Activated B cell treated with CpG ODN at 0.5 μM for 24 hours (primary cell): Measurements from ENCODE around the gene LEP. TPM values are rescaled to one million over a fixed set of nuclear protein-coding genes. Genes with fewer than 3 reads are reported as not detected.

Experiments
- ATAC-seq: fragments of 200-7000 bp; cut with Tn5 transposase; one replicate; pipeline ENCODE4 v1.10.0; 2021; ENCODE audit warnings: low read depth, mild to moderate bottlenecking, moderate library complexity
- CTCF ChIA-PET: fragments of 350-600 bp; sonication (Branson Sonifier 250); formaldehyde crosslinking; loops from one replicate; lab custom pipeline; 2021; ENCODE audit warnings: antibody characterized with exemption; lab: Charles Lee
- POLR2A ChIA-PET: fragments of 350-600 bp; sonication (Branson Sonifier 250); formaldehyde crosslinking; loops from one replicate; lab custom pipeline; 2021; ENCODE audit warnings: antibody characterized with exemption; lab: Charles Lee
- DNase-seq: peaks from one replicate; pipeline ENCODE4 v3.0.0; 2022
- H3K27ac Mint-ChIP-seq: one replicate; pipeline ENCODE4 v1.8.0; 2020; ENCODE audit warnings: mixed read lengths
- H3K27me3 Mint-ChIP-seq: one replicate; pipeline ENCODE4 v1.8.0; 2021; ENCODE audit warnings: mixed read lengths
- H3K36me3 Mint-ChIP-seq: one replicate; pipeline ENCODE4 v1.8.0; 2021; ENCODE audit warnings: low read depth, mixed read lengths
- H3K4me1 Mint-ChIP-seq: one replicate; pipeline ENCODE4 v1.8.0; 2021; ENCODE audit warnings: mixed read lengths
- H3K4me3 Mint-ChIP-seq: one replicate; pipeline ENCODE4 v1.8.0; 2020; ENCODE audit warnings: mild to moderate bottlenecking, mixed read lengths
- H3K9me3 Mint-ChIP-seq: one replicate; pipeline ENCODE4 v1.8.0; 2020; ENCODE audit warnings: mixed read lengths
- CTCF ChIP-seq: fragments of 200-600 bp; IDR thresholded peaks from one replicate; pipeline ENCODE4 v1.8.0; 2022; ENCODE audit warnings: antibody characterized with exemption, mild to moderate bottlenecking
- intact Hi-C: fragments of 100-400 bp; cut with micrococcal nuclease; formaldehyde crosslinking; loops from one replicate; pipeline ENCODE4 v1.15.1; 2024
- total RNA-seq: library from RNA; stranded (reverse); gene quantifications from 2 replicates; pipeline ENCODE4 v1.2.3, GENCODE V29; 2022

LEP gene
- total RNA-seq, result not detected in 2 replicates

- no peak within 1 kb of the TSS for H3K4me3 Mint-ChIP-seq
- POLR2A ChIA-PET, result no interaction called here
- ATAC-seq, result no peak
- H3K4me1 Mint-ChIP-seq, result no peaks in the 10 kb centered on the region
- CTCF ChIA-PET, result no interaction called here
- H3K27me3 Mint-ChIP-seq, result peaks cover 21% of the 10 kb centered on the region
- no peak within 1 kb of the TSS for H3K27ac Mint-ChIP-seq
- DNase-seq, result no peak
- no peak for TF ChIP-seq CTCF
- peaks cover 6% of the 10 kb centered on the region for H3K9me3 Mint-ChIP-seq
- H3K36me3 Mint-ChIP-seq, result no peaks in the 10 kb centered on the region
- intact Hi-C loops, result no loop called here
Measured at GRCh38 chr7:128240696-128241386, at the start of gene LEP. Gene LEP (plus strand): TSS chr7:128241278. CDS start chr7:128252019, 10,741 bp downstream.

- Mint-ChIP-seq H3K27me3 (peaks cover 25% of the 10 kb centered on the region), H3K4me3 (no peak overlapping the region), H3K27ac (no peak overlapping the region), H3K4me1 (no peaks in the 10 kb centered on the region), H3K36me3 (peaks cover 6% of the 10 kb centered on the region), H3K9me3 (peaks cover 21% of the 10 kb centered on the region)
- DNase-seq, result no peak
- no peak for ATAC-seq
- intact Hi-C loops, result no loop called here
- no peak for TF ChIP-seq CTCF
- POLR2A ChIA-PET, result no interaction called here
- CTCF ChIA-PET, result interaction anchor here (1.3 kb wide), 1 partner anchor 17 kb away, joined by 4 read pairs; no protein-coding TSS in a partner anchor
Measured at GRCh38 chr7:128192497-128193142, 48.5 kb upstream of the LEP start.

- Mint-ChIP-seq H3K4me3 (no peak overlapping the region), H3K4me1 (no peaks in the 10 kb centered on the region), H3K27ac (no peak overlapping the region), H3K27me3 (peaks cover 23% of the 10 kb centered on the region), H3K36me3 (peaks cover 6% of the 10 kb centered on the region), H3K9me3 (peaks cover 21% of the 10 kb centered on the region)
- intact Hi-C loops, result no loop called here
- no peak for ATAC-seq
- TF ChIP-seq CTCF, result no peak
- ChIA-PET CTCF (no interaction called here), POLR2A (no interaction called here)
- DNase-seq, result no peak
Measured at GRCh38 chr7:128194533-128195282, 46.4 kb upstream of the LEP start.

- TF ChIP-seq CTCF, result no peak
- peaks cover 11% of the 10 kb centered on the region for H3K4me1 Mint-ChIP-seq
- intact Hi-C loops, result no loop called here
- no peak for ATAC-seq
- no peak for DNase-seq
- ChIA-PET CTCF (interaction anchor here (1.8 kb wide), 1 partner anchor 11 kb away, joined by 6 read pairs; no protein-coding TSS in a partner anchor), POLR2A (no interaction called here)
- peaks cover 21% of the 10 kb centered on the region for H3K9me3 Mint-ChIP-seq
- no peak overlapping the region for H3K4me3 Mint-ChIP-seq
- no peak overlapping the region for H3K27ac Mint-ChIP-seq
- peaks cover 6% of the 10 kb centered on the region for H3K36me3 Mint-ChIP-seq
- peaks cover 24% of the 10 kb centered on the region for H3K27me3 Mint-ChIP-seq
Measured at GRCh38 chr7:128197589-128197988, 43.5 kb upstream of the LEP start.
